Thyroid gland (tissue), 4 donors: ENCODE measurements around the gene PTCRA.

ENCODE experiments used
- POLR2A ChIP-seq, 2 donors: fragments of 450-650 bp; IDR thresholded peaks; one replicate each; pipeline ENCODE4 v1.6.1; 2017; ENCODE audit warnings: antibody characterized with exemption in 2 of 2, mild to moderate bottlenecking in 2 of 2, moderate library complexity in 1 of 2
- TF ChIP-seq, protein P1 (sequence below), 6 experiments: fragments of 200-600 bp in 3 of 6; fragments of 450-650 bp in 3 of 6; sonication (generic) in 3 of 6; IDR thresholded peaks; one replicate each; pipeline ENCODE4 v1.5.1; 2016 to 2019; ENCODE audit warnings: antibody characterized with exemption in 6 of 6, mild to moderate bottlenecking in 2 of 6, inconsistent platforms in 1 of 6, moderate library complexity in 1 of 6

DNA sequence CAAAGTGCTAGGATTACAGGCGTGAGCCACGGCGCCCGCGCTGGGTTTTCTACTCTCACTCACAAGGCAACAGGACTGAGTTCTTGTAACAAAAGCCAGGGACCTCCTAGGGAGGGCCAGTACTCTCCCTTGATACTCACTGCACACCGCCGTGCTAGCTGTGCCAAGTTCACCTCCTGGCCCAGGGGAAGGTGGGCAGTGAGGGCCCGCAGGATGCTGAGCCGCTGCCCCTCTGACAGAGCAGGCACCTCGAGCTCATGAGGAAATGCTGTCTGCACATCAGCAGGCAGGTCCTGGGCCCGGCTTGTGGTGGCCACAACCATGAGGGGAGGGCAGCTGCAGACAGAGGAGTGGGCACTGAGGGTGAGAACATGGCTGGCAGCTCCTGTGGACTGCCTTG lies 51.4 kb downstream of the PTCRA start:
- TF ChIP-seq, protein P1, sequence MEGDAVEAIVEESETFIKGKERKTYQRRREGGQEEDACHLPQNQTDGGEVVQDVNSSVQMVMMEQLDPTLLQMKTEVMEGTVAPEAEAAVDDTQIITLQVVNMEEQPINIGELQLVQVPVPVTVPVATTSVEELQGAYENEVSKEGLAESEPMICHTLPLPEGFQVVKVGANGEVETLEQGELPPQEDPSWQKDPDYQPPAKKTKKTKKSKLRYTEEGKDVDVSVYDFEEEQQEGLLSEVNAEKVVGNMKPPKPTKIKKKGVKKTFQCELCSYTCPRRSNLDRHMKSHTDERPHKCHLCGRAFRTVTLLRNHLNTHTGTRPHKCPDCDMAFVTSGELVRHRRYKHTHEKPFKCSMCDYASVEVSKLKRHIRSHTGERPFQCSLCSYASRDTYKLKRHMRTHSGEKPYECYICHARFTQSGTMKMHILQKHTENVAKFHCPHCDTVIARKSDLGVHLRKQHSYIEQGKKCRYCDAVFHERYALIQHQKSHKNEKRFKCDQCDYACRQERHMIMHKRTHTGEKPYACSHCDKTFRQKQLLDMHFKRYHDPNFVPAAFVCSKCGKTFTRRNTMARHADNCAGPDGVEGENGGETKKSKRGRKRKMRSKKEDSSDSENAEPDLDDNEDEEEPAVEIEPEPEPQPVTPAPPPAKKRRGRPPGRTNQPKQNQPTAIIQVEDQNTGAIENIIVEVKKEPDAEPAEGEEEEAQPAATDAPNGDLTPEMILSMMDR (IDR thresholded peaks at IDR 0.05), result no peak
- TF ChIP-seq POLR2A (IDR thresholded peaks at IDR 0.05), result no peak
